Adrenal gland (tissue), 5 donors: Measurements from ENCODE around the gene CEP72.

ENCODE experiments used
- POLR2A ChIP-seq, 2 donors: fragments of 450-650 bp; IDR thresholded peaks; one replicate each; pipeline ENCODE4 v1.6.1; 2017; ENCODE audit warnings: antibody characterized with exemption in 2 of 2, mild to moderate bottlenecking in 2 of 2, moderate library complexity in 1 of 2
- TF ChIP-seq, protein P1 (sequence below), 6 experiments: fragments of 450-650 bp in 4 of 6; fragments of 200-600 bp in 2 of 6; sonication (generic) in 1 of 6; IDR thresholded peaks; 1 replicate in 5 of 6; 2 replicates in 1 of 6; pipeline versions ENCODE4 v1.5.1 to v1.8.0; 2016 to 2021; ENCODE audit warnings: antibody characterized with exemption in 6 of 6, mild to moderate bottlenecking in 2 of 6, moderate library complexity in 1 of 6
- donor health status: DM: no; HTN: no; CAD: no.

DNA sequence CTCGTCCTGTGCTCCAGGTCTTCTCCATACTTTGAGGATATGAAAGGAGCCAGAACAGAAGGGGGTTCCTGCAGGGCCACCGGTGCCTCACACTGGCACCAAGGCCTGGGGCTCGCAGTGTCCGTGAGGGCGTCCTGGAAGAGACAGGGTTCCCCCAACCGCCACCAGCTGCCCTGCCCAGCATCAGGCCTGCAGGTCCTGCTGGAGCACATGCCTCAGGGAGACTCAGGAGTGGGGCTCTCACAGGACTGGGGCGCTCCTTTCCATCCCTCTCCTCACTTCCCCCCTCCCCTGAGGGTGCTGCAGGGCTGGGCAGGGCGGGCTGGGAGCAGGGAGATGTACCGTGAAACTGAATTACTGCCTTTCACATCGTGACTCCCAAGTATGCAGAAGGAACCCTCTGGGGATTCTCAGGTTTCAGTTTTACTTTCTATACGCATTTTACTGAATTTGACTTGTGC is 31.7 kb downstream of the CEP72 start:
- TF ChIP-seq, protein P1, sequence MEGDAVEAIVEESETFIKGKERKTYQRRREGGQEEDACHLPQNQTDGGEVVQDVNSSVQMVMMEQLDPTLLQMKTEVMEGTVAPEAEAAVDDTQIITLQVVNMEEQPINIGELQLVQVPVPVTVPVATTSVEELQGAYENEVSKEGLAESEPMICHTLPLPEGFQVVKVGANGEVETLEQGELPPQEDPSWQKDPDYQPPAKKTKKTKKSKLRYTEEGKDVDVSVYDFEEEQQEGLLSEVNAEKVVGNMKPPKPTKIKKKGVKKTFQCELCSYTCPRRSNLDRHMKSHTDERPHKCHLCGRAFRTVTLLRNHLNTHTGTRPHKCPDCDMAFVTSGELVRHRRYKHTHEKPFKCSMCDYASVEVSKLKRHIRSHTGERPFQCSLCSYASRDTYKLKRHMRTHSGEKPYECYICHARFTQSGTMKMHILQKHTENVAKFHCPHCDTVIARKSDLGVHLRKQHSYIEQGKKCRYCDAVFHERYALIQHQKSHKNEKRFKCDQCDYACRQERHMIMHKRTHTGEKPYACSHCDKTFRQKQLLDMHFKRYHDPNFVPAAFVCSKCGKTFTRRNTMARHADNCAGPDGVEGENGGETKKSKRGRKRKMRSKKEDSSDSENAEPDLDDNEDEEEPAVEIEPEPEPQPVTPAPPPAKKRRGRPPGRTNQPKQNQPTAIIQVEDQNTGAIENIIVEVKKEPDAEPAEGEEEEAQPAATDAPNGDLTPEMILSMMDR (IDR thresholded peaks at IDR 0.05) = no peak
- no peak for TF ChIP-seq POLR2A (IDR thresholded peaks at IDR 0.05)
